ENCODE measurements around the gene TMEM130.

- TF ChIP-seq CTBP1 (IDR thresholded peaks at IDR 0.05; ENCODE audit: borderline replicate concordance) = no peak
- TF ChIP-seq ZNF76 (CRISPR knock-in tag; IDR thresholded peaks at IDR 0.05; ENCODE audit: borderline replicate concordance) = no peak
- no peak for TF ChIP-seq DMBX1 (CRISPR knock-in tag; IDR thresholded peaks at IDR 0.05; ENCODE audit: borderline replicate concordance)
These were observed 9.6 kb upstream of the TMEM130 start for GRCh38 chr7:98879198-98879978.

All from K562 (cell line).